GM23248 (cell line): Measurements from ENCODE around the gene GAB2. TPM values are rescaled to one million over a fixed set of nuclear protein-coding genes. Genes with fewer than 3 reads are reported as not detected.
A peak's percentile ranks its signal among the peaks of the same experiment; 100 is the strongest.

ENCODE experiments used
- DNase-seq: peaks from one replicate; pipeline ENCODE4 v3.0.0-alpha.2; 2015
- H2AFZ ChIP-seq: fragments of 200-600 bp; sonication (generic); 2 replicates; pipeline ENCODE4 v1.6.1; 2016; ENCODE audit warnings: antibody characterized with exemption
- H3F3A ChIP-seq: fragments of 200-600 bp; sonication (generic); 2 replicates; pipeline ENCODE4 v1.6.1; 2016; ENCODE audit warnings: mild to moderate bottlenecking, antibody characterized with exemption, mixed run types; ENCODE audit not compliant: insufficient read depth
- H3K27ac ChIP-seq: fragments of 200-600 bp; sonication (generic); 2 replicates; pipeline ENCODE4 v1.5.1; 2016; ENCODE audit warnings: mild to moderate bottlenecking
- H3K27me3 ChIP-seq: fragments of 200-600 bp; sonication (generic); replicated peaks from 2 replicates; pipeline ENCODE4 v1.6.1; 2016; ENCODE audit warnings: mild to moderate bottlenecking; ENCODE audit not compliant: insufficient read depth
- H3K36me3 ChIP-seq: fragments of 200-600 bp; sonication (generic); 2 replicates; pipeline ENCODE4 v1.6.1; 2016; ENCODE audit warnings: low read depth, mild to moderate bottlenecking
- H3K4me1 ChIP-seq: fragments of 200-600 bp; sonication (generic); 2 replicates; pipeline ENCODE4 v1.6.1; 2016; ENCODE audit warnings: mild to moderate bottlenecking; ENCODE audit not compliant: insufficient read depth
- H3K4me2 ChIP-seq: fragments of 200-600 bp; sonication (generic); one replicate; pipeline ENCODE4 v1.6.1; 2016; ENCODE audit warnings: mild to moderate bottlenecking; ENCODE audit not compliant: unreplicated experiment
- H3K4me3 ChIP-seq: fragments of 200-600 bp; sonication (generic); 2 replicates; pipeline ENCODE4 v1.5.1; 2016; ENCODE audit warnings: mild to moderate bottlenecking
- H3K79me2 ChIP-seq: fragments of 200-600 bp; sonication (generic); 2 replicates; pipeline ENCODE4 v1.6.1; 2016; ENCODE audit warnings: mild to moderate bottlenecking; ENCODE audit not compliant: insufficient read depth
- H3K9ac ChIP-seq: fragments of 200-600 bp; sonication (generic); 2 replicates; pipeline ENCODE4 v1.6.1; 2016; ENCODE audit warnings: mild to moderate bottlenecking
- H3K9me2 ChIP-seq: fragments of 200-600 bp; sonication (generic); 2 replicates; pipeline ENCODE4 v1.6.1; 2016; ENCODE audit warnings: mixed run types, mild to moderate bottlenecking, moderate library complexity; ENCODE audit not compliant: insufficient read depth
- H3K9me3 ChIP-seq: fragments of 200-600 bp; sonication (generic); one replicate; pipeline ENCODE4 v1.6.1; 2017; ENCODE audit warnings: low read depth
- H4K20me1 ChIP-seq: fragments of 200-600 bp; sonication (generic); 2 replicates; pipeline ENCODE4 v1.6.0; 2016; ENCODE audit not compliant: insufficient read depth
- EZH2 ChIP-seq: fragments of 200-600 bp; sonication (generic); IDR thresholded peaks from 2 replicates; pipeline ENCODE4 v1.6.1; 2018; ENCODE audit warnings: antibody characterized with exemption, mild to moderate bottlenecking; ENCODE audit not compliant: insufficient read depth, poor library complexity, severe bottlenecking
- EZH2phosphoT487 ChIP-seq: fragments of 200-600 bp; sonication (generic); IDR thresholded peaks from 2 replicates; pipeline ENCODE4 v1.6.1; 2018; ENCODE audit warnings: antibody characterized with exemption, moderate library complexity, mild to moderate bottlenecking, low read depth; ENCODE audit not compliant: insufficient read depth
- WGBS, 2 experiments: methylation state at CpG; one replicate each; pipeline ENCODE4 v1.1.6; 2015 to 2017; ENCODE audit warnings: low lambda C conversion rate in 2 of 2, low coverage in 1 of 2; ENCODE audit errors: missing lambda C conversion rate in 2 of 2; 5-methylcytosine and 5-hydroxymethylcytosine counted together
- in situ Hi-C: fragments of 300-500 bp; cut with MboI; formaldehyde crosslinking; loops from 2 replicates; pipeline ENCODE4 v1.15.0; 2020
- polyA plus RNA-seq: library from polyadenylated mRNA; unstranded; fragments of >200 nt; fragmentation: Nextera tagmentation; extraction: Ambion mirVana; gene quantifications from 2 replicates; pipeline ENCODE4 v1.2.1, GENCODE V29; 2016
- total RNA-seq: library from RNA; depleted of rRNA; stranded (reverse); fragments of >200 nt; shearing (Covaris generic); gene quantifications from 2 replicates; pipeline ENCODE4 v1.2.3, GENCODE V29; 2014

Gene GAB2
- total and polyA plus RNA-seq, 2 experiments from 2014 or later, result 1.8 to 12.2 TPM

DNA sequence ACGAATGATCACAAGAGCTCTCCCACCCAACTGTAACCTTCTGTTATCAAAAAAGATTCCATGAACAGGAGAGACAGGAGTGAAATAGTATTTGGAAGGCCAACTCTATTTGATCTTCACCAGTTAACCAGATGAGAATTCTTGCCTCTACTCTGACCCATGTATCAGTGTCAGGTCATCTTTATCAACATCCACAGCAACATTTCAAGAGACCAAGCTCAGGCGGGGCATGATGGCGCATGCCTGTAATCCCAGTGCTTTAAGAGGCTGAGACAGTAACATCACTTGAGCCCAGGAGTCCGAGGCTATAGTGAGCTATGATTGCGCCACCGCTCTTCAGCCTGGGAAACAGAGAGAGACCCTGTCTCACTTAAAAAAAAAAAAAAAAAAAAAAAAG lies 62.3 kb downstream of the GAB2 start:
- Histone ChIP-seq H3K9ac (no peak overlapping the region), H3F3A (peaks cover 6% of the 10 kb centered on the region; the same call in 1 of the 2 replicates), H3K9me3 (no peaks in the 10 kb centered on the region), H3K27me3 (no peaks in the 10 kb centered on the region), H3K4me2 (no peak overlapping the region), H3K4me3 (no peak overlapping the region), H2AFZ (peak overlapping the region; percentile 78; the same call in 1 of the 2 replicates), H3K9me2 (no peaks in the 10 kb centered on the region), H4K20me1 (no peaks in the 10 kb centered on the region), H3K27ac (no peak overlapping the region), H3K4me1 (peaks cover 10% of the 10 kb centered on the region), H3K36me3 (no peaks in the 10 kb centered on the region), H3K79me2 (0 out of 2 replicates have a peak, but pooled peaks cover 11% of the 10 kb centered on the region)
- in situ Hi-C loops, result no loop called here
- 98% methylated on average over 6 of the region's 6 CpGs for WGBS, 2 experiments
- no peak for TF ChIP-seq EZH2phosphoT487
- TF ChIP-seq EZH2, result no peak
- DNase-seq, result no peak

DNA sequence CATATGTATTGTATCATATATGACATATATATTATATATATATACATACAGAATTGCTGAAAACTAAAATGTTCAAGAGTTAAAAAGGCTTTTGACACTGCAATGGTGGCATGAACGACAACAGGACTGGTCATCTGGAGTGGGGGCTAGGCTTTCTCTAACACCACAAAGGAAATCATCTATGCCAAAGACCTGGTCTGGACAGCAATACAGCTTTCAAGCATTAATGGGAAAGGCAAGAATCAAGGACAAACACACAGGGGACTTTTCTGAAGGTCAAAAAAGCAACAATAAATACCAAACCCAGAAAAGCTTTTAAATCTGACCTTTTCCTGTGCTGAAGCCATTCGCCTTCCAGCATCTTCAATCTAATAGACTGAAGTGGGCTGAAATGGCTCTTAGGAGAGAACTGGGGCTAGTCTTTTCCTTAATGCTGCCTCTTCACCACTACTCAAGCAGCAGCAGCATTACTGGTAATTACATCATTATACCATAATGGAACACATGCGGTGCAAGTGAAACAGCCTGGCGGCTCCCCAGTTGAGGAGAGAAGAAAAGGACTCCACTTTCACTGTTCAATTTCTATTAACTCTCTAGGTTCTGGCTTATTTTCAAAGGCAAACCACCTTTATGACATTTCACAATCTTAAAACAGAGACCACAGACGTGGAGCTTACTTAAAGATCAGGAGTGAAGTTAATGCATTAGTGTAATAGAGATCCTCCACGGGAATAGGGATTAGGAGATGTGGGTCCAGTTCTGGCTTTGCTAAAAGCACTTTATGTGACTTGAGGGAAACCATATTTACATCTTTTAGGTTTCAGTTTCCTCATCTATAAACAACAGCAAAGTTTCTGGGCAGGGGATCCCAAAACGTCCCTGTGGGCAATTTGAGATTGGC lies 63.0 kb downstream of the GAB2 start:
- Histone ChIP-seq H3K4me1 (peaks cover 16% of the 10 kb centered on the region), H3K27me3 (no peaks in the 10 kb centered on the region), H2AFZ (peak overlapping the region; percentile 78), H4K20me1 (no peaks in the 10 kb centered on the region), H3K4me2 (peak overlapping the region; percentile 61), H3K27ac (no peak overlapping the region), H3K79me2 (0 out of 2 replicates have a peak, but pooled peaks cover 11% of the 10 kb centered on the region), H3F3A (peaks cover 6% of the 10 kb centered on the region; the same call in 1 of the 2 replicates), H3K36me3 (no peaks in the 10 kb centered on the region), H3K9ac (peak overlapping the region; percentile 38; the same call in 1 of the 2 replicates), H3K9me2 (no peaks in the 10 kb centered on the region), H3K4me3 (no peak overlapping the region), H3K9me3 (no peaks in the 10 kb centered on the region)
- 45 to 49% methylated on average over 7 of the region's 7 CpGs for WGBS, 2 experiments
- no peak for TF ChIP-seq EZH2
- no peak for TF ChIP-seq EZH2phosphoT487
- in situ Hi-C loops, result no loop called here
- DNase-seq, result peak; percentile 65

DNA sequence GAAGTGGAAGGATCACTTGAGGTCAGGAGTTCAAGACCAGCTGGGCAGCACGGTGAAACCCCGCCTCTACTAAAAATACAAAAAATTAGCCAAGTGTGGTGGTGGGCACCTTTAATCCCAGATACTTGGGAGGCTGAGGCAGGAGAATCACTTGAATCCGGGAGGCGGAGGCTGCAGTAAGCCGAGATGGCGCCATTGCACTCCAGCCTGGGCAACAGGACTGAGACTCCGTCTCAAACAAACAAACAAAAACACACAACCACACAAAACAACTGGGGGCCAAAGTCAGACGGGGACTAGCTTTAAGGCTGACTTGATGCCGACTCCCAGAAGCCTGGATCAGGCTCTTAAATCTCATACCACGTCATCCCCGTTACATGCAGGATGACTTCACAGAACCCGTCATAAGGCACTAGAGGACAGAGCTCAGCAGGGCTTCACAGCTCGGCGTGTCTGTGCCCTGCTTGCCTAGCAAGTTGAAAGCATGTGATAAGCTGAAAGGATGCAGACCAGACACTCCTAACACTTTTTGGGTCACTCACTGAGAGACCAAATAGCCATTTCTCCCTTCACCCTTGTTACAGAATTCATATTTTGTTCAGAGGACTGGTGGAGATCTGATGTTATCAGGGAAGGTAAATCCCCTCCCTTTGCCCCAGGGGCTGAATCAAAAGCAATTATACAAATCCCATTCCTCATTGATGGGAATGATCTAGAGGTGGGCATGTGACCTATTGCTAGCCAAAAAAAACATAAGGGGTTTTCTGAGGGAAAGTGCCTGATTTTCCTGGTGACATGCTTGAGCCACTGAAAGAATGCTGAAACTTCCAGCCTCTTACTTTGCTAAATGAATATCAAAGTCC lies 65.4 kb downstream of the GAB2 start:
- Histone ChIP-seq H2AFZ (no peak overlapping the region), H3K4me2 (no peak overlapping the region), H3K27me3 (no peaks in the 10 kb centered on the region), H3K4me3 (no peak overlapping the region), H3K4me1 (peaks cover 22% of the 10 kb centered on the region), H3K9me2 (no peaks in the 10 kb centered on the region), H3K9me3 (no peaks in the 10 kb centered on the region), H3F3A (peaks cover 10% of the 10 kb centered on the region; the same call in 1 of the 2 replicates), H4K20me1 (no peaks in the 10 kb centered on the region), H3K9ac (no peak overlapping the region), H3K27ac (no peak overlapping the region), H3K36me3 (no peaks in the 10 kb centered on the region), H3K79me2 (peaks cover 16% of the 10 kb centered on the region; the same call in 1 of the 2 replicates)
- DNase-seq, result no peak
- in situ Hi-C loops, result no loop called here
- TF ChIP-seq EZH2phosphoT487 (no peak), EZH2 (no peak)
- WGBS, 2 experiments, result 93 to 95% methylated on average over 14 of the region's 14 CpGs

DNA sequence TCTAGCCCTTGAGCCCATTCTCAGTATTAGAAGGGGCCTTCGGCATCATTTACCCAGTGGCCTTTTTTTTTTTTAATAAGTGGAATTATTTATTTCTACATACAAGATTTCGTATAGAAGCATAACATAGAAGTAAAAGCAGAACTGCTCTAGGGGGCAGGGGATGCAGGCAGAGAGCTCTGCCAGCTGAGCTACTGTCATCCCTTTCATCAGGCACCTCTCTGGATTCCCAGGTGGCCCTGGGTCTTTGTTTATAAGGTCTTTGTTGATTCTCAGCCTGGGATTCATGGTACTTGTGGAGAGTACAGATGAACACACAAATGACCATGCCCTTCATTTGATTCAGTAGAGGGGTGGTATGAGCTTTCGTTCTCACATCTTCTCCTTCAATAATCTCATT lies 66.4 kb downstream of the GAB2 start:
- peak; percentile 4 for DNase-seq
- Histone ChIP-seq H3K36me3 (no peaks in the 10 kb centered on the region), H3K9me3 (no peaks in the 10 kb centered on the region), H3K79me2 (peaks cover 22% of the 10 kb centered on the region; the same call in 1 of the 2 replicates), H4K20me1 (no peaks in the 10 kb centered on the region), H3K9me2 (no peaks in the 10 kb centered on the region), H2AFZ (peak overlapping the region; percentile 91), H3K4me1 (peaks cover 22% of the 10 kb centered on the region), H3F3A (peaks cover 10% of the 10 kb centered on the region; the same call in 1 of the 2 replicates), H3K27me3 (no peaks in the 10 kb centered on the region), H3K4me2 (peak overlapping the region; percentile 95), H3K4me3 (peak overlapping the region; percentile 64; the same call in 1 of the 2 replicates), H3K9ac (peak overlapping the region; percentile 76), H3K27ac (peak overlapping the region; percentile 69)
- TF ChIP-seq EZH2phosphoT487 (no peak), EZH2 (no peak)
- WGBS, 2 experiments, result 76 to 79% methylated on average over 3 of the region's 3 CpGs
- in situ Hi-C loops, result no loop called here
